ENCODE measurements around the gene KNCN.
A peak's percentile ranks its signal among the peaks of the same experiment; 100 is the strongest.

- TF ChIP-seq POLR2A (IDR thresholded peaks at IDR 0.05) (no peak), CTCF (IDR thresholded peaks at IDR 0.05) (no peak), POLR2AphosphoS5 (IDR thresholded peaks at IDR 0.05) (peak in 2 of 3 donors; percentile 10 to 55), EP300 (IDR thresholded peaks at IDR 0.05) (no peak)
Observed at GRCh38 chr1:46557403-46557802, 6.0 kb upstream of the KNCN start.
